ENCODE measurements around the gene NRDE2. TPM values are rescaled to one million over a fixed set of nuclear protein-coding genes. Genes with fewer than 3 reads are reported as not detected.

Gene NRDE2
- total and polyA plus RNA-seq, 7 donors, result 5.8 to 21.8 (median 11.0) TPM

- H3K36me3 ChIP-seq (ENCODE audit: insufficient read depth in 1 of 2, low read depth in 1 of 2), result no peaks in the 10 kb centered on the region
- no peaks in the 10 kb centered on the region for H3K9me3 ChIP-seq
- DNase-seq (no peak), ATAC-seq (no peak)
- H3K27ac ChIP-seq, result no peak overlapping the region
- WGBS, 3 donors, result 80 to 85% (median 83%) methylated on average over 7 of the region's 7 CpGs
- H3K4me3 ChIP-seq, result no peak overlapping the region
- no peaks in the 10 kb centered on the region for H3K4me1 ChIP-seq
- intact Hi-C loops (cut with DNase I), result no loop called here
- H3K27me3 ChIP-seq (ENCODE audit: insufficient read depth in 3 of 3, low read length in 2 of 3), result peaks cover 0 to 3% (median 0%) of the 10 kb centered on the region in 3 donors
- TF ChIP-seq CTCF (IDR thresholded peaks at IDR 0.05), result no peak
Observed at GRCh38 chr14:90361865-90362557, 30.3 kb upstream of the NRDE2 start.

GRCh38 chr14:90358359-90358758 is 26.6 kb upstream of the NRDE2 start:
- 88 to 91% (median 89%) methylated on average over 4 of the region's 4 CpGs for WGBS, 3 donors
- no peak overlapping the region for H3K4me3 ChIP-seq
- peaks cover 0 to 2% (median 0%) of the 10 kb centered on the region in 3 donors for H3K27me3 ChIP-seq (ENCODE audit: insufficient read depth in 3 of 3, low read length in 2 of 3)
- intact Hi-C loops (cut with DNase I), result no loop called here
- no peaks in the 10 kb centered on the region for H3K9me3 ChIP-seq
- DNase-seq (no peak), ATAC-seq (no peak)
- H3K4me1 ChIP-seq, result no peaks in the 10 kb centered on the region
- no peak overlapping the region for H3K27ac ChIP-seq
- H3K36me3 ChIP-seq (ENCODE audit: insufficient read depth in 1 of 2, low read depth in 1 of 2), result no peaks in the 10 kb centered on the region
- TF ChIP-seq CTCF (IDR thresholded peaks at IDR 0.05), result no peak

GRCh38 chr14:90356925-90357324 is 25.2 kb upstream of the NRDE2 start:
- DNase-seq (no peak), ATAC-seq (no peak)
- intact Hi-C loops (cut with DNase I), result no loop called here
- Histone ChIP-seq H3K36me3 (ENCODE audit: insufficient read depth in 1 of 2, low read depth in 1 of 2) (no peaks in the 10 kb centered on the region), H3K9me3 (no peaks in the 10 kb centered on the region), H3K27ac (no peak overlapping the region), H3K4me3 (no peak overlapping the region), H3K4me1 (no peaks in the 10 kb centered on the region), H3K27me3 (ENCODE audit: insufficient read depth in 3 of 3, low read length in 2 of 3) (no peaks in the 10 kb centered on the region)
- TF ChIP-seq CTCF (IDR thresholded peaks at IDR 0.05), result no peak
- 85 to 100% (median 95%) methylated on average over 1 of the region's 1 CpG for WGBS, 3 donors

GRCh38 chr14:90355540-90356518 is 24.1 kb upstream of the NRDE2 start:
- H3K36me3 ChIP-seq (ENCODE audit: insufficient read depth in 1 of 2, low read depth in 1 of 2), result no peaks in the 10 kb centered on the region
- intact Hi-C loops (cut with DNase I), result no loop called here
- ATAC-seq (no peak), DNase-seq (no peak)
- WGBS, 3 donors, result 72 to 81% (median 80%) methylated on average over 8 of the region's 8 CpGs
- TF ChIP-seq CTCF (IDR thresholded peaks at IDR 0.05), result no peak
- H3K4me3 ChIP-seq, result no peak overlapping the region
- H3K27me3 ChIP-seq (ENCODE audit: insufficient read depth in 3 of 3, low read length in 2 of 3), result no peaks in the 10 kb centered on the region
- no peaks in the 10 kb centered on the region for H3K9me3 ChIP-seq
- no peak overlapping the region for H3K27ac ChIP-seq
- H3K4me1 ChIP-seq, result no peaks in the 10 kb centered on the region

All from psoas muscle (tissue), 8 donors.